ENCODE results near the gene TTC9.
"Not testable (repeated sequence)": the region's sequence is repeated elsewhere in the genome, so short reads cannot be mapped to it uniquely, and the experiment has no call there.

The TTC9 gene

GRCh38 chr14:70685474-70686197, 43.9 kb downstream of the TTC9 start:
- DNase-seq, result no peak

- no peak for DNase-seq
These were observed 50.5 kb downstream of the TTC9 start for GRCh38 chr14:70692210-70692609.

GRCh38 chr14:70696026-70696425, 54.3 kb downstream of the TTC9 start:
- no peak for DNase-seq

GRCh38 chr14:70697701-70698100, 56.0 kb downstream of the TTC9 start:
- no peak for DNase-seq

- DNase-seq, result no peak
These were observed 56.6 kb downstream of the TTC9 start for GRCh38 chr14:70698288-70698687.

GRCh38 chr14:70699646-70700045, 57.9 kb downstream of the TTC9 start:
- DNase-seq, result no peak

GRCh38 chr14:70700955-70701585, 59.4 kb downstream of the TTC9 start:
- no peak for DNase-seq

- DNase-seq, result no peak
These were observed 59.9 kb downstream of the TTC9 start for GRCh38 chr14:70701610-70702009.

GRCh38 chr14:70702161-70702560, 60.4 kb downstream of the TTC9 start:
- no peak for DNase-seq

- DNase-seq, result not testable (repeated sequence)
These were observed 62.0 kb downstream of the TTC9 start for GRCh38 chr14:70703621-70704168.

GRCh38 chr14:70704960-70705359, 63.2 kb downstream of the TTC9 start:
- DNase-seq, result no peak

GRCh38 chr14:70706177-70706576, 64.5 kb downstream of the TTC9 start:
- DNase-seq, result no peak

GRCh38 chr14:70707138-70708038, 65.7 kb downstream of the TTC9 start:
- DNase-seq, result no peak

GRCh38 chr14:70708717-70709570, 67.2 kb downstream of the TTC9 start:
- DNase-seq, result no peak

- DNase-seq, result no peak
These were observed 68.1 kb downstream of the TTC9 start for GRCh38 chr14:70709726-70710382.

GRCh38 chr14:70711451-70711850, 69.7 kb downstream of the TTC9 start:
- DNase-seq, result no peak

- DNase-seq, result no peak
These were observed 71.4 kb downstream of the TTC9 start for GRCh38 chr14:70713096-70713495.

GRCh38 chr14:70713511-70713916, 71.8 kb downstream of the TTC9 start:
- DNase-seq, result no peak

GRCh38 chr14:70714055-70714550, 72.4 kb downstream of the TTC9 start:
- DNase-seq, result peak; percentile 43

GRCh38 chr14:70716483-70716882, 74.8 kb downstream of the TTC9 start:
- no peak for DNase-seq

- no peak for DNase-seq
These were observed 75.2 kb downstream of the TTC9 start for GRCh38 chr14:70716958-70717357.

Data from effector CD8-positive, alpha-beta T cell (primary cell).